Measurements from ENCODE around the gene AMHR2. TPM values are rescaled to one million over a fixed set of nuclear protein-coding genes. Genes with fewer than 3 reads are reported as not detected.
"Not testable (repeated sequence)": the region's sequence is repeated elsewhere in the genome, so short reads cannot be mapped to it uniquely, and the experiment has no call there.

Gene AMHR2
- total RNA-seq, 2 experiments from 2014 or later = not detected

GRCh38 chr12:53431187-53431586 lies 7.5 kb downstream of the AMHR2 start:
- Mint-ChIP-seq H3K27me3 (ENCODE audit: low read depth) (no peaks in the 10 kb centered on the region), H3K36me3 (ENCODE audit: low read depth) (no peaks in the 10 kb centered on the region), H3K4me3 (no peak overlapping the region), H3K9me3 (ENCODE audit: insufficient read depth) (no peaks in the 10 kb centered on the region), H3K27ac (no peak overlapping the region), H3K4me1 (ENCODE audit: low read depth) (no peaks in the 10 kb centered on the region)
- CTCF ChIA-PET = interaction anchor here (1.2 to 4.4 kb wide), 3 partner anchors 10 to 110 kb away, joined by 4 to 18 read pairs (median 13); partner anchors contain the start of gene AAAS
- POLR2A ChIA-PET = interaction anchor here (1.2 kb wide), 1 partner anchor 10 kb away, joined by 3 read pairs; no protein-coding TSS in a partner anchor
- DNase-seq (no peak), ATAC-seq (no peak)

GRCh38 chr12:53435326-53435725 lies 11.7 kb downstream of the AMHR2 start:
- H3K27ac Mint-ChIP-seq; H3K9me3 Mint-ChIP-seq (ENCODE audit: insufficient read depth); POLR2A ChIA-PET; H3K4me3 Mint-ChIP-seq; ATAC-seq; DNase-seq; H3K27me3 Mint-ChIP-seq (ENCODE audit: low read depth); CTCF ChIA-PET; H3K4me1 Mint-ChIP-seq (ENCODE audit: low read depth); H3K36me3 Mint-ChIP-seq (ENCODE audit: low read depth): not testable (repeated sequence)

GRCh38 chr12:53439582-53439981 lies 15.9 kb downstream of the AMHR2 start:
- DNase-seq; ATAC-seq; H3K27me3 Mint-ChIP-seq (ENCODE audit: low read depth); H3K4me3 Mint-ChIP-seq; H3K9me3 Mint-ChIP-seq (ENCODE audit: insufficient read depth): not testable (repeated sequence)
- ChIA-PET POLR2A (interaction anchor here (1.9 kb wide), 1 partner anchor 87 kb away, joined by 4 read pairs; no protein-coding TSS in a partner anchor), CTCF (interaction anchor here (0.9 to 2.5 kb wide), 6 partner anchors 14 to 118 kb away, joined by 3 to 6 read pairs (median 4); partner anchors contain the start of gene AAAS)
- H3K27ac Mint-ChIP-seq = peak overlapping the region; percentile 22
- peaks cover 22% of the 10 kb centered on the region for H3K36me3 Mint-ChIP-seq (ENCODE audit: low read depth)
- H3K4me1 Mint-ChIP-seq (ENCODE audit: low read depth) = peaks cover 23% of the 10 kb centered on the region

GRCh38 chr12:53441040-53441833 lies 17.6 kb downstream of the AMHR2 start, which contains the start of gene PRR13:
TSS of gene PRR13 (plus strand) at chr12:53441734. CDS start at chr12:53442715, 981 bp downstream.
- Mint-ChIP-seq H3K9me3 (ENCODE audit: insufficient read depth) (no peaks in the 10 kb centered on the region), H3K4me1 (ENCODE audit: low read depth) (peaks cover 39% of the 10 kb centered on the region), H3K36me3 (ENCODE audit: low read depth) (peaks cover 38% of the 10 kb centered on the region), H3K4me3 (peak within 1 kb of the TSS; percentile 97), H3K27me3 (ENCODE audit: low read depth) (no peaks in the 10 kb centered on the region), H3K27ac (peak within 1 kb of the TSS; percentile 95)
- DNase-seq = peak; percentile 100
- POLR2A ChIA-PET = interaction anchor here (0.7 to 1.9 kb wide), 10 partner anchors 10 to 393 kb away, joined by 3 to 5 read pairs (median 3); partner anchors contain the start of gene MAP3K12
- CTCF ChIA-PET = interaction anchor here (1.0 to 2.5 kb wide), 7 partner anchors 16 to 767 kb away, joined by 3 to 11 read pairs (median 5); partner anchors contain the start of gene AAAS
- peak; percentile 100 for ATAC-seq

GRCh38 chr12:53443955-53444354 lies 20.3 kb downstream of the AMHR2 start:
- Mint-ChIP-seq H3K27ac (no peak overlapping the region), H3K4me3 (peak overlapping the region; percentile 97), H3K27me3 (ENCODE audit: low read depth) (no peaks in the 10 kb centered on the region), H3K4me1 (ENCODE audit: low read depth) (peaks cover 42% of the 10 kb centered on the region), H3K36me3 (ENCODE audit: low read depth) (peaks cover 56% of the 10 kb centered on the region), H3K9me3 (ENCODE audit: insufficient read depth) (no peaks in the 10 kb centered on the region)
- no peak for DNase-seq
- CTCF ChIA-PET = interaction anchor here (0.6 kb wide), 1 partner anchor 115 kb away, joined by 3 read pairs; no protein-coding TSS in a partner anchor
- no peak for ATAC-seq
- POLR2A ChIA-PET = no interaction called here

- ATAC-seq; DNase-seq; H3K27ac Mint-ChIP-seq; H3K27me3 Mint-ChIP-seq (ENCODE audit: low read depth); H3K9me3 Mint-ChIP-seq (ENCODE audit: insufficient read depth); H3K4me3 Mint-ChIP-seq: not testable (repeated sequence)
- peaks cover 39% of the 10 kb centered on the region for H3K4me1 Mint-ChIP-seq (ENCODE audit: low read depth)
- CTCF ChIA-PET = interaction anchor here (0.6 to 0.8 kb wide), 3 partner anchors 23 to 121 kb away, joined by 3 to 4 read pairs (median 3); no protein-coding TSS in a partner anchor
- POLR2A ChIA-PET = interaction anchor here (0.5 kb wide), 1 partner anchor 406 kb away, joined by 3 read pairs; no protein-coding TSS in a partner anchor
- H3K36me3 Mint-ChIP-seq (ENCODE audit: low read depth) = peaks cover 56% of the 10 kb centered on the region
These were observed 21.1 kb downstream of the AMHR2 start for GRCh38 chr12:53444593-53445325.

GRCh38 chr12:53450936-53451335 lies 27.3 kb downstream of the AMHR2 start:
- Mint-ChIP-seq H3K9me3 (ENCODE audit: insufficient read depth) (no peaks in the 10 kb centered on the region), H3K4me3 (no peak overlapping the region), H3K27me3 (ENCODE audit: low read depth) (no peaks in the 10 kb centered on the region), H3K36me3 (ENCODE audit: low read depth) (peaks cover 59% of the 10 kb centered on the region), H3K27ac (no peak overlapping the region), H3K4me1 (ENCODE audit: low read depth) (peaks cover 38% of the 10 kb centered on the region)
- no peak for DNase-seq
- ChIA-PET CTCF (interaction anchor here (0.7 to 1.9 kb wide), 7 partner anchors 30 to 183 kb away, joined by 3 to 7 read pairs (median 4); partner anchors contain the start of genes ESPL1 and TARBP2), POLR2A (no interaction called here)
- ATAC-seq = no peak

- ATAC-seq (peak; percentile 97), DNase-seq (peak; percentile 99)
- peaks cover 39% of the 10 kb centered on the region for H3K4me1 Mint-ChIP-seq (ENCODE audit: low read depth)
- H3K27me3 Mint-ChIP-seq (ENCODE audit: low read depth) = no peaks in the 10 kb centered on the region
- POLR2A ChIA-PET = no interaction called here
- CTCF ChIA-PET = interaction anchor here (0.7 to 1.9 kb wide), 7 partner anchors 31 to 184 kb away, joined by 3 to 7 read pairs (median 4); partner anchors contain the start of genes ESPL1 and TARBP2
- H3K27ac Mint-ChIP-seq = peak within 1 kb of the TSS; percentile 100
- H3K9me3 Mint-ChIP-seq (ENCODE audit: insufficient read depth) = no peaks in the 10 kb centered on the region
- peaks cover 60% of the 10 kb centered on the region for H3K36me3 Mint-ChIP-seq (ENCODE audit: low read depth)
- peak within 1 kb of the TSS; percentile 94 for H3K4me3 Mint-ChIP-seq
These were observed 28.1 kb downstream of the AMHR2 start, which contains the start of gene PCBP2 for GRCh38 chr12:53451661-53452158. TSS of gene PCBP2 (plus strand) at chr12:53452102. CDS start at chr12:53454801, 2,699 bp downstream.

- peak; percentile 29 for ATAC-seq
These were observed 28.8 kb downstream of the AMHR2 start for GRCh38 chr12:53452159-53453077.

GRCh38 chr12:53453953-53454640 lies 30.4 kb downstream of the AMHR2 start:
- Mint-ChIP-seq H3K36me3 (ENCODE audit: low read depth) (peaks cover 60% of the 10 kb centered on the region), H3K4me1 (ENCODE audit: low read depth) (peaks cover 37% of the 10 kb centered on the region), H3K4me3 (peak overlapping the region; percentile 94), H3K27ac (peak overlapping the region; percentile 100), H3K27me3 (ENCODE audit: low read depth) (no peaks in the 10 kb centered on the region), H3K9me3 (ENCODE audit: insufficient read depth) (no peaks in the 10 kb centered on the region)
- DNase-seq (no peak), ATAC-seq (no peak)
- POLR2A ChIA-PET = interaction anchor here (0.9 to 4.0 kb wide), 5 partner anchors 10 to 75 kb away, joined by 3 to 16 read pairs (median 3); no protein-coding TSS in a partner anchor
- CTCF ChIA-PET = interaction anchor here (1.0 to 3.2 kb wide), 6 partner anchors 11 to 186 kb away, joined by 3 to 18 read pairs (median 4); partner anchors contain the start of genes ESPL1 and MYG1

More at GRCh38 chr12:53452159-53453077, 28.8 kb downstream of the AMHR2 start:
- H3K4me3 Mint-ChIP-seq = peak overlapping the region; percentile 94
- peak overlapping the region; percentile 100 for H3K27ac Mint-ChIP-seq
- peak; percentile 80 for DNase-seq
- no peaks in the 10 kb centered on the region for H3K27me3 Mint-ChIP-seq (ENCODE audit: low read depth)
- peaks cover 39% of the 10 kb centered on the region for H3K4me1 Mint-ChIP-seq (ENCODE audit: low read depth)
- no peaks in the 10 kb centered on the region for H3K9me3 Mint-ChIP-seq (ENCODE audit: insufficient read depth)
- peaks cover 60% of the 10 kb centered on the region for H3K36me3 Mint-ChIP-seq (ENCODE audit: low read depth)
- ChIA-PET CTCF (interaction anchor here (0.8 to 3.2 kb wide), 5 partner anchors 12 to 131 kb away, joined by 3 to 18 read pairs (median 4); partner anchors contain the start of gene AAAS), POLR2A (interaction anchor here (0.6 to 1.0 kb wide), 5 partner anchors 22 to 184 kb away, joined by 3 to 4 read pairs (median 4); partner anchors contain the start of genes ESPL1 and TARBP2)
